HCT116 (cell line): ENCODE data around the gene SPATA16.

Experiments used
- EGR1 ChIP-seq: IDR thresholded peaks from 2 replicates; pipeline ENCODE4 v1.6.1; 2012; ENCODE audit warnings: low read depth
- ELF1 ChIP-seq: IDR thresholded peaks from 2 replicates; pipeline ENCODE4 v1.6.1; 2012; ENCODE audit warnings: low read depth, borderline replicate concordance
- EZH2 ChIP-seq: fragments of 200-600 bp; sonication (generic); IDR thresholded peaks from 2 replicates; pipeline ENCODE4 v1.6.1; 2017; ENCODE audit warnings: antibody characterized with exemption, mixed run types
- FOSL1 ChIP-seq: IDR thresholded peaks from 2 replicates; pipeline ENCODE4 v1.6.1; 2012; ENCODE audit warnings: low read depth
- POLR2A ChIP-seq: IDR thresholded peaks from 2 replicates; pipeline ENCODE4 v1.7.0; 2011; ENCODE audit warnings: borderline replicate concordance; ENCODE audit not compliant: insufficient read depth, insufficient read length; ENCODE audit errors: extremely low read depth
- POLR2AphosphoS5 ChIP-seq: IDR thresholded peaks from 2 replicates; pipeline ENCODE4 v1.6.1; 2011; ENCODE audit warnings: mild to moderate bottlenecking, low read depth, low read length, moderate library complexity
- RAD21 ChIP-seq: IDR thresholded peaks from 2 replicates; pipeline ENCODE4 v1.6.1; 2012; ENCODE audit warnings: low read depth, mild to moderate bottlenecking
- SIN3A ChIP-seq: IDR thresholded peaks from 2 replicates; pipeline ENCODE4 v1.6.1; 2012; ENCODE audit warnings: low read depth
- TF ChIP-seq, protein P1 (sequence below), 3 experiments: fragments of 200-600 bp in 1 of 3; sonication (generic) in 1 of 3; IDR thresholded peaks in 2 of 3; conservative IDR thresholded peaks in 1 of 3; 2 replicates each; pipeline ENCODE4 v1.5.1; 2012 to 2017; ENCODE audit warnings: low read depth in 2 of 3, low read length in 2 of 3, antibody characterized with exemption in 1 of 3, borderline replicate concordance in 1 of 3, control low read depth in 1 of 3, mild to moderate bottlenecking in 1 of 3, mixed read lengths in 1 of 3, mixed run types in 1 of 3, moderate library complexity in 1 of 3; ENCODE audit not compliant: insufficient read depth in 1 of 3
- TF ChIP-seq, protein P2 (sequence below): IDR thresholded peaks from 2 replicates; pipeline ENCODE4 v1.6.1; 2011; ENCODE audit warnings: mild to moderate bottlenecking, low read length, moderate library complexity; ENCODE audit not compliant: insufficient replicate concordance; ENCODE audit errors: extremely low read depth

DNA sequence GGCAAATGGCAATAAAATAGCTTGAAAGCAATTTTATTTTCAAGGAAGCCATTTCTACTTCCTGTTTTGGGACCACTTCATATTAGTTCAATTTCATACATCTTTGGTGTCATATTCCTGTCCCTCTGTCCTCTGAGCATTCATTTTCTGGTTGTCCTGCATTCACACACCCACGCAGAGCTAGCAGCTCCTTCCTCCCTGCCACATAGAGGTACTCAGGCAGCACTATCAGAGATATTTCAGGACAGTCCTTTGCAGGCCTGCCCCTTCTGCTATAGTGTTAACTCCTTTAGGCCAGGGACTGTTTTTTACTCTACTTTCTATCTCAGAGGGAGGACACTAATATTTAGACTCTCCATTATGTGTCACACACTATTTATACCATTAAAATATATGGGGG, 258.5 kb downstream of the SPATA16 start:
- TF ChIP-seq, protein P1, sequence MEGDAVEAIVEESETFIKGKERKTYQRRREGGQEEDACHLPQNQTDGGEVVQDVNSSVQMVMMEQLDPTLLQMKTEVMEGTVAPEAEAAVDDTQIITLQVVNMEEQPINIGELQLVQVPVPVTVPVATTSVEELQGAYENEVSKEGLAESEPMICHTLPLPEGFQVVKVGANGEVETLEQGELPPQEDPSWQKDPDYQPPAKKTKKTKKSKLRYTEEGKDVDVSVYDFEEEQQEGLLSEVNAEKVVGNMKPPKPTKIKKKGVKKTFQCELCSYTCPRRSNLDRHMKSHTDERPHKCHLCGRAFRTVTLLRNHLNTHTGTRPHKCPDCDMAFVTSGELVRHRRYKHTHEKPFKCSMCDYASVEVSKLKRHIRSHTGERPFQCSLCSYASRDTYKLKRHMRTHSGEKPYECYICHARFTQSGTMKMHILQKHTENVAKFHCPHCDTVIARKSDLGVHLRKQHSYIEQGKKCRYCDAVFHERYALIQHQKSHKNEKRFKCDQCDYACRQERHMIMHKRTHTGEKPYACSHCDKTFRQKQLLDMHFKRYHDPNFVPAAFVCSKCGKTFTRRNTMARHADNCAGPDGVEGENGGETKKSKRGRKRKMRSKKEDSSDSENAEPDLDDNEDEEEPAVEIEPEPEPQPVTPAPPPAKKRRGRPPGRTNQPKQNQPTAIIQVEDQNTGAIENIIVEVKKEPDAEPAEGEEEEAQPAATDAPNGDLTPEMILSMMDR (IDR thresholded peaks at IDR 0.05 in 2 of 3, conservative IDR thresholded peaks at IDR 0.05 in 1 of 3; ENCODE audit: borderline replicate concordance in 1 of 3, insufficient read depth in 1 of 3, low read depth in 2 of 3, low read length in 2 of 3), result no peak
- TF ChIP-seq POLR2AphosphoS5 (no peak), SIN3A (no peak), EGR1 (no peak), RAD21 (no peak), POLR2A (no peak), FOSL1 (no peak), EZH2 (no peak), ELF1 (no peak)
- TF ChIP-seq, protein P2, sequence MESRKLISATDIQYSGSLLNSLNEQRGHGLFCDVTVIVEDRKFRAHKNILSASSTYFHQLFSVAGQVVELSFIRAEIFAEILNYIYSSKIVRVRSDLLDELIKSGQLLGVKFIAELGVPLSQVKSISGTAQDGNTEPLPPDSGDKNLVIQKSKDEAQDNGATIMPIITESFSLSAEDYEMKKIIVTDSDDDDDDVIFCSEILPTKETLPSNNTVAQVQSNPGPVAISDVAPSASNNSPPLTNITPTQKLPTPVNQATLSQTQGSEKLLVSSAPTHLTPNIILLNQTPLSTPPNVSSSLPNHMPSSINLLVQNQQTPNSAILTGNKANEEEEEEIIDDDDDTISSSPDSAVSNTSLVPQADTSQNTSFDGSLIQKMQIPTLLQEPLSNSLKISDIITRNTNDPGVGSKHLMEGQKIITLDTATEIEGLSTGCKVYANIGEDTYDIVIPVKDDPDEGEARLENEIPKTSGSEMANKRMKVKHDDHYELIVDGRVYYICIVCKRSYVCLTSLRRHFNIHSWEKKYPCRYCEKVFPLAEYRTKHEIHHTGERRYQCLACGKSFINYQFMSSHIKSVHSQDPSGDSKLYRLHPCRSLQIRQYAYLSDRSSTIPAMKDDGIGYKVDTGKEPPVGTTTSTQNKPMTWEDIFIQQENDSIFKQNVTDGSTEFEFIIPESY, result no peak
